Erythroblast (primary cell): ENCODE data around the gene SP1.
"Not testable (repeated sequence)": the region's sequence is repeated elsewhere in the genome, so short reads cannot be mapped to it uniquely, and the experiment has no call there.

Source experiments
- GATA1 ChIP-seq: IDR thresholded peaks from 2 replicates; pipeline ENCODE4 v1.6.1; 2011; ENCODE audit warnings: low read depth, mild to moderate bottlenecking, control low read depth, low read length, moderate library complexity
- POLR2A ChIP-seq: IDR thresholded peaks from 2 replicates; pipeline ENCODE4 v1.6.1; 2011; ENCODE audit warnings: mild to moderate bottlenecking, low read length

DNA sequence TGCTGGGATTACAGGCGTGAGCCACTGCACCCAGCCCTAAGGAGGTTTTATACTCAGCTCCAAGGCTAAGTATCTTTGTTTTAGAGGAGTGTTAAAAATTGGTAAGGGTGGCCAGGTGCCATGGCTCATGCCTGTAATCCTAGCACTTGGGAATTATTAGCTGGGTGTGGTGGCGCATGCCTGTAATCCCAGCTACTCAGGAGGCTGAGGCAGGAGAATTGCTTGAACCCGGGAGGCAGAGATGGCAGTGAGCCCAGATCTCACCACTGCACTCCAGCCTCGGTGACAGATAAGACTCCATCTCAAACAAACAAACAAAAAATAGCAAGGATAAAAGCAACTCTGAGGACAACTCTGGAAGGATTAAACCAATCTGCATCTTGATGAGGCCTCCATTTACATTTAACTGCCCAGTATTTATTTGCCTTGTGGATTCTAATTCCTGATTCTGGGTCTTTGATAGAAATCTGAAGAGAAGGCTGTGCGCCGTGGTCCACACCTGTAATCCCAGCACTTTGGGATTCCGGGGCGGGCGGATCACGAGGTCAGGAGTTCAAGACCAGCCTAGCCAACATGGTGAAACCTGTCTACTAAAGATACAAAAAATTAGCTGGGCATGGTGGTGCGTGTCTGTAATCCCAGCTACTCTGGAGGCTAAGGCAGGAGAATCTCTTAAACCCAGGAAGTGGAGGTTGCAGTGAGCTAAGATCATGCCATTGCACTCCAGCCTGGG, 64.8 kb downstream of the SP1 start:
- not testable (repeated sequence) for TF ChIP-seq POLR2A, GATA1
